Aorta (tissue), 5 donors: ENCODE results near the gene FRMD1. TPM values are rescaled to one million over a fixed set of nuclear protein-coding genes. Genes with fewer than 3 reads are reported as not detected.
A peak's percentile ranks its signal among the peaks of the same experiment; 100 is the strongest.

Experiments
- ATAC-seq: fragments of 200-7000 bp; cut with Tn5 transposase; one replicate; pipeline ENCODE4 v1.9.1; 2022; ENCODE audit warnings: moderate library complexity; ENCODE audit not compliant: low FRiP score
- DNase-seq, 2 donors: peaks; one replicate each; pipeline ENCODE4 v3.0.0-alpha.2; 2020
- H3K27ac ChIP-seq, 2 donors: one replicate each; pipeline ENCODE4 v1.5.1; 2013; ENCODE audit warnings: low read length in 2 of 2, mild to moderate bottlenecking in 2 of 2, moderate library complexity in 2 of 2, control low read depth in 1 of 2, inconsistent platforms in 1 of 2, low read depth in 1 of 2
- H3K27me3 ChIP-seq, 2 donors: one replicate each; pipeline ENCODE4 v1.6.1; 2013; ENCODE audit warnings: control low read depth in 1 of 2, low read length in 1 of 2, mild to moderate bottlenecking in 1 of 2, moderate library complexity in 1 of 2; ENCODE audit not compliant: insufficient read depth in 2 of 2, control insufficient read depth in 1 of 2
- H3K36me3 ChIP-seq, 2 donors: one replicate each; pipeline ENCODE4 v1.6.1; 2013; ENCODE audit warnings: control low read depth in 1 of 2, low read length in 1 of 2, mild to moderate bottlenecking in 1 of 2; ENCODE audit not compliant: insufficient read depth in 2 of 2, control insufficient read depth in 1 of 2
- H3K4me1 ChIP-seq, 2 donors: one replicate each; pipeline ENCODE4 v1.6.1; 2013; ENCODE audit warnings: low read length in 2 of 2, control low read depth in 1 of 2, mild to moderate bottlenecking in 1 of 2, moderate library complexity in 1 of 2; ENCODE audit not compliant: insufficient read depth in 2 of 2, control insufficient read depth in 1 of 2
- H3K4me3 ChIP-seq, 2 donors: one replicate each; pipeline ENCODE4 v1.5.1; 2013; ENCODE audit warnings: low read length in 2 of 2, control low read depth in 1 of 2, mild to moderate bottlenecking in 1 of 2
- H3K9me3 ChIP-seq: one replicate; pipeline ENCODE4 v1.6.1; 2013; ENCODE audit warnings: mild to moderate bottlenecking, low read length; ENCODE audit not compliant: control insufficient read depth
- WGBS, 2 donors: extraction: QIAGEN DNeasy Blood & Tissue Kit; methylation state at CpG; one replicate each; pipeline ENCODE4 v1.1.7; 2013; 5-methylcytosine and 5-hydroxymethylcytosine counted together
- intact Hi-C, 2 donors: fragments of 100-400 bp; cut with DNase I; formaldehyde crosslinking; loops; one replicate each; pipeline versions ENCODE4 v1.14.2 to v1.15.0; 2022
- polyA plus RNA-seq, 2 donors: library from polyadenylated mRNA; stranded (reverse); fragments of 200-250 nt; gene quantifications; one replicate each; pipeline ENCODE4 v1.2.3, GENCODE V29; 2013
- total RNA-seq, 2 donors: library from RNA; stranded (reverse); fragmentation: NEBNext Ultra II Directional; extraction: Animal tissue kit (Norgen Biotek cat#: 25700); gene quantifications; one replicate each; pipeline ENCODE4 v1.2.1, GENCODE V29; 2021
- donor health status: healthy with polysubstance abuse.
- donor health status: Bipolar disorder and iron deficiency.
- donor health status: DM: no; HTN: no; CAD: no.
- donor health status: DM: no; HTN: no; CAD: no.
- donor health status: DM: yes; HTN: yes; CAD: no.

The FRMD1 gene
- total and polyA plus RNA-seq, 4 donors: 0.03 to 0.38 (median 0.13) TPM

DNA sequence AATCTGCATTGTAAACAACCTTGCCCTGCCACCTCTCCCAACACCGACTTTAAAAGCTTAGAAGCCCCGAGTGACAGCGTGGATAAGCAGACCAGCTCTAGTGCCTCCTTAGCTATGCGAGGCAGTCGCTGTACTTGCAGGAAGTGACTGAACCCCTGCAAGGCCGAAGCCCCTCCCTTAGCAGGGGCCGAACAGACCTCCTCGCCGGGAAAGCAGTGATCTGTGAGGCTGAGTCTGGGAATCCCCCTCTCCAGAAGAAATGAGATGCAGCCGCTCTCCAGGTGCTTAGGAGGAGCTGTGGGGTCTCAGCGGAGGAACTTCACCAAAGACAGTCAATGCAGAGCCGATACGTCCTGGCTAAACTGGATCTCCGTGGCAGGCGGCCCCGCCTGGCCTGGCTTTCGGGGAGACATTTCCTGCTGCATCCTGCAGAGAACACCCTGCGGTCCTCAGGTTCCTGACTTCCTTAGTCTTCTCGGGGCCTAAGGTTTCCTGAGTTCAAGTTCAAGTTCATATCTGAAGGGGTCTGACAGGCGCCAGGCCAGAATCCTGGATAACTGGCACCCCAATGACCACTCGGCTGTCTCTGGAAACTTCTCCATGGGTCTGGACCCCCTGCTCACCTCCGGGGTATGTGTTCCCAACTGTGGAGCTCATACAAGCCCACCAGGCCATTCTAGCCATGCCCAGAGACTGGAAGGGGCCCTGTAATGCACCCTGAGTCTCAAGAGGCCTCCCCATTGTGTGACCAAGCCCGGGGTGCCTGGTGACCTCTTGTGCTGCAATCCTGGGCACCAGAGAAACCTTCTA, 20.4 kb upstream of the FRMD1 start:
- Histone ChIP-seq H3K27ac (no peak overlapping the region), H3K4me1 (no peaks in the 10 kb centered on the region), H3K27me3 (no peaks in the 10 kb centered on the region), H3K9me3 (no peaks in the 10 kb centered on the region), H3K36me3 (no peaks in the 10 kb centered on the region), H3K4me3 (no peak overlapping the region)
- DNase-seq (peak; percentile 33 to 42), ATAC-seq (no peak)
- WGBS, 2 donors: 84 to 87% methylated on average over 23 of the region's 23 CpGs
- intact Hi-C loops: no loop called here

GRCh38 chr6:168098431-168098861, 19.4 kb upstream of the FRMD1 start:
- DNase-seq (peak; percentile 37 to 51), ATAC-seq (no peak)
- WGBS, 2 donors: 94 to 96% methylated on average over 13 of the region's 13 CpGs
- Histone ChIP-seq H3K27me3 (no peaks in the 10 kb centered on the region), H3K9me3 (no peaks in the 10 kb centered on the region), H3K4me3 (no peak overlapping the region), H3K36me3 (no peaks in the 10 kb centered on the region), H3K4me1 (no peaks in the 10 kb centered on the region), H3K27ac (no peak overlapping the region)
- intact Hi-C loops: no loop called here

DNA sequence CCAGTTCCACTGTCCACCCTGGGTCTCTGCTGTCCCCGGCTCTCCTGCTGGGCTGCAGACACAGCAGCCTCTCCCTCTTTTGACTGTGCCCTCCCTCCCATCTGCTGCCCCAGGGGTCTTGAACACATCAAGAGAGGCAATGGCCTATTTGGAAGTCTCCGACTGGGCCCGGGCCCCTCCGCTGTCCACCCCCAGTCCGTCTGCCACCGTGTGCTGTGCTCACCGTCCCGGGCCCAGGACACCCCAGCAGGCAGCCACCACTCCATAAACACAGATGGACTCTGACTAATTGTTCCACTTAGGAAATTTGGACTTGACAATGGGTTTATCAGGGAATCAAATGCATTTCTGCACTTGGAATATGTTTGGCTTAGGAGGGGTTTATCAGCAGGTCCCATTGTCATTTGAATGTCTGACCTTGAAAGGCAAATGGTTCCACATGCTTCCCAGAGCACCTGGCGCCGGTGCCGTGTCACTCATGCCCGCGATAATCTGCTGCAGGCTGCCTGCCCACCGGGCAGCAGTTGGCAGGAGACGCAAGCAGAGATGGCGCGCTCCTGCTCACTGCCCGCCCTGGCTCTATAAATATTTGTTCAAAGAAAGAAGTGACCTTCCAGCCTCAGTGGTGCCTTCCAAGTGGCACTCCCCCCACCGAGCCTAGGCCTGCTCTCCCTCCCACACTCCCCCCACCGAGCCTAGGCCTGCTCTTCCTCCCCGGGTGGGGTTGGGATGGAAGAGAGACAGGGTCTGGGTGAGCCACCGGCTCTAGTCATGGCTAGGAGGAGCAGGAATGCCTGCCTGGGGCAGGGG, 18.8 kb upstream of the FRMD1 start:
- ATAC-seq: no peak
- no peaks in the 10 kb centered on the region for H3K4me1 ChIP-seq
- WGBS, 2 donors: 67 to 84% methylated on average over 22 of the region's 22 CpGs
- H3K27ac ChIP-seq: no peak overlapping the region
- intact Hi-C loops: no loop called here
- peak in 1 of 2 donors; percentile 61 for DNase-seq
- no peaks in the 10 kb centered on the region for H3K27me3 ChIP-seq
- no peaks in the 10 kb centered on the region for H3K9me3 ChIP-seq
- no peaks in the 10 kb centered on the region for H3K36me3 ChIP-seq
- H3K4me3 ChIP-seq: no peak overlapping the region

DNA sequence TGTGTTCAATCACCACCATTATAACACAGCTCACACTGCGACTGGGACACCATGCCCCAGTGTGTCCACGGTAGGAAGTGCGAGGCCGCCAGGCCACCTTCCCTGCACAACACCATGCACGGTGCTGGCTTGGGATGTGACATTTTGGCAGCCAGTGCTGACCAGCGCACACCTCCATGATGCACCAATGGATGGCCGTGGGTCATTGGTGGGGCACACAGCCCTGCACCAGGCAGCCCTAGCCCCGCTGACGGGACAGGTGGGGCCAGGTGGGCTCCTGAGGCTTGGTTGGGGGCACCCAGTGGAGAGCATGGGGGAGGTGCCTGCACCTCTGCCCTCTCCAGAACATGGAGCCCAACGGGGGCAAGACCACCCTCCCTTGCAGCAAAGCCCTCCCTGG, 18.2 kb upstream of the FRMD1 start:
- H3K27ac ChIP-seq: no peak overlapping the region
- no peak for ATAC-seq
- no peaks in the 10 kb centered on the region for H3K36me3 ChIP-seq
- no peaks in the 10 kb centered on the region for H3K9me3 ChIP-seq
- intact Hi-C loops: no loop called here
- DNase-seq: peak; percentile 38 to 48
- whole genome bisulfite sequencing, 2 donors: 93 to 95% methylated on average over 10 of the region's 10 CpGs
- H3K27me3 ChIP-seq: no peaks in the 10 kb centered on the region
- H3K4me3 ChIP-seq: no peak overlapping the region
- no peaks in the 10 kb centered on the region for H3K4me1 ChIP-seq

- DNase-seq (peak; percentile 30 to 65), ATAC-seq (no peak)
- H3K27ac ChIP-seq: no peak overlapping the region
- H3K36me3 ChIP-seq: no peaks in the 10 kb centered on the region
- no peaks in the 10 kb centered on the region for H3K27me3 ChIP-seq
- no peaks in the 10 kb centered on the region for H3K4me1 ChIP-seq
- WGBS, 2 donors: 81 to 89% methylated on average over 13 of the region's 13 CpGs
- H3K9me3 ChIP-seq: no peaks in the 10 kb centered on the region
- no peak overlapping the region for H3K4me3 ChIP-seq
- intact Hi-C loops: no loop called here
Measured at GRCh38 chr6:168096271-168096764, 17.3 kb upstream of the FRMD1 start.

GRCh38 chr6:168095716-168096250, 16.8 kb upstream of the FRMD1 start:
- 74 to 77% methylated on average over 14 of the region's 14 CpGs for WGBS, 2 donors
- intact Hi-C loops: no loop called here
- DNase-seq (peak; percentile 10 to 24), ATAC-seq (no peak)
- Histone ChIP-seq H3K4me1 (no peaks in the 10 kb centered on the region), H3K27me3 (no peaks in the 10 kb centered on the region), H3K27ac (no peak overlapping the region), H3K4me3 (no peak overlapping the region), H3K36me3 (no peaks in the 10 kb centered on the region), H3K9me3 (no peaks in the 10 kb centered on the region)

GRCh38 chr6:168095171-168095691, 16.2 kb upstream of the FRMD1 start:
- DNase-seq (peak; percentile 21 to 51), ATAC-seq (no peak)
- intact Hi-C loops: no loop called here
- no peak overlapping the region for H3K27ac ChIP-seq
- no peak overlapping the region for H3K4me3 ChIP-seq
- no peaks in the 10 kb centered on the region for H3K9me3 ChIP-seq
- H3K4me1 ChIP-seq: no peaks in the 10 kb centered on the region
- H3K36me3 ChIP-seq: no peaks in the 10 kb centered on the region
- 87 to 91% methylated on average over 17 of the region's 17 CpGs for WGBS, 2 donors
- no peaks in the 10 kb centered on the region for H3K27me3 ChIP-seq

DNA sequence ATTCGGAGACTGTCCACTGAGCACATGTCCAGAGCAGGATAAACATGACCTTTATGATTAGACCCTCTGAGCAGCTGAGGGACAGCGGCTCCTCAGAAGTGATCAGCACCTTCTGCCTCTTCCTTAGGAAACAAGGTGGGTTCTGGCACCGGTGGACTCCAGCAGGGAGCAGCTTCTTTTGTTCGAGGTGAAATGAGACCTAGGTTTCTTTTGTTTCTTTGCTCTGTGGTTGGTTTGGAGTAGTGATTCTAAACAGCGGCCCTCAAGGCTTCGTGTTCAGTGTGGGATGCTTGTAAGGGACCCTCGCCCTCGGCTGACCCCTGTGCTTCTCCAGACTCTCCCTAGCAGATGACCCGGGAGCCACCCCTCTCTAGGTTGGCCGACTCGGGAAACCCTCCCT, 14.6 kb upstream of the FRMD1 start:
- H3K27me3 ChIP-seq: no peaks in the 10 kb centered on the region
- ATAC-seq (no peak), DNase-seq (peak in 1 of 2 donors; percentile 26)
- H3K4me1 ChIP-seq: no peaks in the 10 kb centered on the region
- WGBS, 2 donors: 89 to 93% methylated on average over 11 of the region's 11 CpGs
- H3K4me3 ChIP-seq: no peak overlapping the region
- H3K36me3 ChIP-seq: no peaks in the 10 kb centered on the region
- no peak overlapping the region for H3K27ac ChIP-seq
- intact Hi-C loops: no loop called here
- no peaks in the 10 kb centered on the region for H3K9me3 ChIP-seq
